Measurements from ENCODE around the gene RNF144A.

- TF ChIP-seq CTCF (IDR thresholded peaks at IDR 0.05): no peak
- TF ChIP-seq POLR2A (IDR thresholded peaks at IDR 0.05): no peak
Measured at GRCh38 chr2:7071916-7072556, 154.8 kb downstream of the RNF144A start.

Measured in right lobe of liver (tissue), 4 donors.